HFFc6 (cell line): ENCODE data around the gene MIF4GD. TPM values are rescaled to one million over a fixed set of nuclear protein-coding genes. Genes with fewer than 3 reads are reported as not detected.
"Not testable (repeated sequence)": the region's sequence is repeated elsewhere in the genome, so short reads cannot be mapped to it uniquely, and the experiment has no call there.

Source experiments
- DNase-seq: peaks from one replicate; pipeline ENCODE4 v3.0.0-alpha.2; 2018
- H3K27ac Mint-ChIP-seq: 2 replicates; pipeline ENCODE4 v1.8.0; 2020; ENCODE audit warnings: mild to moderate bottlenecking, mixed read lengths
- H3K27me3 Mint-ChIP-seq: 2 replicates; pipeline ENCODE4 v1.8.0; 2021; ENCODE audit warnings: mild to moderate bottlenecking, moderate library complexity, mixed read lengths; ENCODE audit not compliant: insufficient read depth
- H3K36me3 Mint-ChIP-seq: 2 replicates; pipeline ENCODE4 v1.8.0; 2021; ENCODE audit warnings: low read depth, mixed read lengths
- H3K4me1 Mint-ChIP-seq: 2 replicates; pipeline ENCODE4 v1.8.0; 2020; ENCODE audit warnings: low read depth, mixed read lengths
- H3K4me3 Mint-ChIP-seq: 2 replicates; pipeline ENCODE4 v1.8.0; 2020; ENCODE audit warnings: mild to moderate bottlenecking, moderate library complexity, mixed read lengths
- H3K9me3 Mint-ChIP-seq: 2 replicates; pipeline ENCODE4 v1.8.0; 2020; ENCODE audit warnings: mild to moderate bottlenecking, mixed read lengths
- total RNA-seq, 6 experiments: library from RNA; stranded (reverse); fragmentation: NEBNext Ultra II Directional; extraction: Animal tissue kit (Norgen Biotek cat#: 25700); gene quantifications; 2 replicates in 1 of 6; 3 replicates in 5 of 6; pipeline ENCODE4 v1.2.3, GENCODE V29; 2021
- TF ChIP-seq, protein P1 (sequence below): fragments of 200-600 bp; sonication (generic); IDR thresholded peaks from 2 replicates; pipeline ENCODE4 v1.5.0; 2021; ENCODE audit warnings: antibody characterized with exemption, mild to moderate bottlenecking

Gene MIF4GD
- total RNA-seq, 6 experiments from 2014 or later, result 8.8 to 10.8 (median 10.0) TPM

- Mint-ChIP-seq H3K9me3 (no peaks in the 10 kb centered on the region), H3K27me3 (peaks cover 3% of the 10 kb centered on the region; the same call in 1 of the 2 replicates), H3K27ac (no peak overlapping the region), H3K4me1 (peaks cover 8% of the 10 kb centered on the region), H3K4me3 (no peak overlapping the region), H3K36me3 (peaks cover 4% of the 10 kb centered on the region; the same call in 1 of the 2 replicates)
- no peak for DNase-seq
- TF ChIP-seq, protein P1, sequence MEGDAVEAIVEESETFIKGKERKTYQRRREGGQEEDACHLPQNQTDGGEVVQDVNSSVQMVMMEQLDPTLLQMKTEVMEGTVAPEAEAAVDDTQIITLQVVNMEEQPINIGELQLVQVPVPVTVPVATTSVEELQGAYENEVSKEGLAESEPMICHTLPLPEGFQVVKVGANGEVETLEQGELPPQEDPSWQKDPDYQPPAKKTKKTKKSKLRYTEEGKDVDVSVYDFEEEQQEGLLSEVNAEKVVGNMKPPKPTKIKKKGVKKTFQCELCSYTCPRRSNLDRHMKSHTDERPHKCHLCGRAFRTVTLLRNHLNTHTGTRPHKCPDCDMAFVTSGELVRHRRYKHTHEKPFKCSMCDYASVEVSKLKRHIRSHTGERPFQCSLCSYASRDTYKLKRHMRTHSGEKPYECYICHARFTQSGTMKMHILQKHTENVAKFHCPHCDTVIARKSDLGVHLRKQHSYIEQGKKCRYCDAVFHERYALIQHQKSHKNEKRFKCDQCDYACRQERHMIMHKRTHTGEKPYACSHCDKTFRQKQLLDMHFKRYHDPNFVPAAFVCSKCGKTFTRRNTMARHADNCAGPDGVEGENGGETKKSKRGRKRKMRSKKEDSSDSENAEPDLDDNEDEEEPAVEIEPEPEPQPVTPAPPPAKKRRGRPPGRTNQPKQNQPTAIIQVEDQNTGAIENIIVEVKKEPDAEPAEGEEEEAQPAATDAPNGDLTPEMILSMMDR, result no peak
Observed at GRCh38 chr17:75285123-75285522, 14.1 kb upstream of the MIF4GD start.

- H3K36me3 Mint-ChIP-seq, H3K4me3 Mint-ChIP-seq, DNase-seq, H3K9me3 Mint-ChIP-seq, H3K27ac Mint-ChIP-seq, H3K27me3 Mint-ChIP-seq: not testable (repeated sequence)
- peaks cover 15% of the 10 kb centered on the region for H3K4me1 Mint-ChIP-seq
Observed at GRCh38 chr17:75280189-75280588, 9.2 kb upstream of the MIF4GD start.

- Mint-ChIP-seq H3K27me3 (no peaks in the 10 kb centered on the region), H3K4me3 (peak overlapping the region; percentile 46), H3K36me3 (no peaks in the 10 kb centered on the region), H3K9me3 (no peaks in the 10 kb centered on the region), H3K27ac (peak overlapping the region; percentile 80), H3K4me1 (peaks cover 32% of the 10 kb centered on the region)
- peak; percentile 68 for DNase-seq
- TF ChIP-seq, protein P1, result no peak
Observed at GRCh38 chr17:75277664-75278071, 6.6 kb upstream of the MIF4GD start.

DNA sequence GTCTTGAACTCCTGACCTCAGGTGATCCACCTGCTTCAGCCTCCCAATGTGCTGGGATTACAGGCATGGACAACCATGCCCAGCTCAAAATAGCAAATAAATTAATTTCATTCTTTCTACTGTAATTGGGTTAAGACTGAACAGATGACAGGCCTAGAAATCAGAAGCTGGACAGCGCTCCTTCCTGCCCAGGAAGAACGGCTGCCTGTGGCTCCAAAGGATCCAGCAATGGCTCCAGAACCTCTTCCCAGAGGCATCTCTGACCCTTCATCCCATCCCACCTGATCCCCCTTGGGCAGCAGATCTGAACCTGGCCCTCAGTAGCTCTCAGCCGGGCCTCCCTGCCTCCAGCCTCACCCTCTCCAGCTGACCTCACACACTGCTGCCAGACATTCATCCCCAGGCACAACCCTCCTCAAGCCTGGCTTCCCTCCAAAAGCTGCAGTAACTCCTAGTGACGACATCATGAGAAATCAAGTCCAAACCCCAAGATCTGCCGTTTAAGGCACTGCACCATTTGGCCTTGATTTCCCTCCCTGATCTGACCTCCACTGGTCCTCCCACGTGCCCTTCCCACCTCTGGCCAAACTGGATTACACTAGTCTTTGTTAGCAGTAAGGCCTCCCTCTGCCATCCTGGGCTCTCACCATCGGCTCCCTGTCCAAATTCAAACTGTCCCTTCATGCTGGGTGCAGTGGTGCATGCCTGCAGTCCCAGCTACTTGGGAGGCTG is 3.1 kb upstream of the MIF4GD start:
- Mint-ChIP-seq H3K9me3 (no peaks in the 10 kb centered on the region), H3K36me3 (no peaks in the 10 kb centered on the region), H3K27ac (peak overlapping the region; percentile 27), H3K4me3 (no peak overlapping the region), H3K4me1 (peaks cover 52% of the 10 kb centered on the region), H3K27me3 (no peaks in the 10 kb centered on the region)
- DNase-seq, result peak; percentile 70
- TF ChIP-seq, protein P1, result no peak

- Mint-ChIP-seq H3K27ac (peak overlapping the region; percentile 25; the same call in 1 of the 2 replicates), H3K27me3 (no peaks in the 10 kb centered on the region), H3K4me3 (peak overlapping the region; percentile 5), H3K9me3 (no peaks in the 10 kb centered on the region), H3K36me3 (no peaks in the 10 kb centered on the region), H3K4me1 (peaks cover 48% of the 10 kb centered on the region)
- no peak for DNase-seq
- TF ChIP-seq, protein P1, result no peak
Observed at GRCh38 chr17:75272848-75273184, 1.8 kb upstream of the MIF4GD start.

DNA sequence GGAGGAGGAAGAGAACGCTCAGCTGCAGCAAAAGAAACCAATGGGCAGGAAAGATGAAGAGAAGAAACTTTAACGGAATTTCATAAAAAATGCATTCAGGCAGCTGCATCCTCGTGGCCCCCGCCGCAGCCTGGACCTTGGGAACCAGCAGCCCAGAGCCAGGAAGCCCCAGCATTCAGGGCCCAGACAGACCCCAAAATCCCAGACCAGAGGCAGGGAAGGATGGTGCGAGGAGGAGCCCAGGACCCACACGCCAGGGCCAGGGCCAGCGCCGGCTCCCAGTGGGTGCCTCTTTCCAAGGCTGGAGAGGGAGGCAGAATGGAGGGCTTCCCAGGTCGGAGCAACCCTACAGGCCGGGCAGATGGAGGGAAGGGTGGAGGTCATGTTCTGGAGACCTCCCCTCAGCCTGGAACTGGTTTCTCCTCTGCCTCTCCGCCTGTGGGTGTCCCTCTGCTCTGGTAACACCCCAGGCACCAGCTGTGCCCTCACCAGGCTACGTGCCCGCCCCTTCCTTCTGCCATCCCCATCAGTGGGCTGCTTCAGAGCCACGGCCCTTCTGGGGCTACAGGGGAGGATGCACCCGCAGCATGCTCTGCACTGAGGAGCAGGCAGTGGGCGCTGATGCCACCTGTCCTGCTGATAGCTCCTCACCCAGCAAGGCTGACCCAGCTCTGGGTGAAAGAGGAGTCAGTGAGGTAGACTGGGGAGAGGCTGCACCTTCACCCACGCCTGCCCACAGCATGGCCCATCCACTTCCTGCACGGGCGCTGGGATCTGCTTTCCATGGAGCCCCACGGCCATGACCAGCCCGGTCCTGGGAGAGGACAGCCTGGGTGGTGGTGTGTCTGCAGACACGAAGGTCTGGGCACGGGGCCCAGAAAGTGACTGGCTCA is 1.2 kb upstream of the MIF4GD start:
- TF ChIP-seq, protein P1, result peak; percentile 15; the same call in 1 of the 2 replicates
- Mint-ChIP-seq H3K4me3 (peak overlapping the region; percentile 75), H3K27me3 (no peaks in the 10 kb centered on the region), H3K9me3 (no peaks in the 10 kb centered on the region), H3K36me3 (no peaks in the 10 kb centered on the region), H3K27ac (peak overlapping the region; percentile 38), H3K4me1 (peaks cover 42% of the 10 kb centered on the region)
- DNase-seq, result peak; percentile 68
